ENCODE results near the gene KLHL12. TPM values are rescaled to one million over a fixed set of nuclear protein-coding genes. Genes with fewer than 3 reads are reported as not detected.

Gene KLHL12
- total RNA-seq, 5 donors from 2014 or later (not counting 1 experiment from before 2014, with no cell fraction given): 18.8 to 22.7 (median 22.0) TPM

- peaks cover 14 to 28% of the 10 kb centered on the region in 2 experiments for H3K4me1 ChIP-seq (ENCODE audit: control insufficient read depth in 1 of 2, extremely low read depth in 1 of 2, insufficient read depth in 2 of 2, low read length in 2 of 2)
- H3K9me3 Mint-ChIP-seq: no peaks in the 10 kb centered on the region
- peaks cover 2 to 10% of the 10 kb centered on the region in 2 donors for H3K36me3 ChIP-seq (ENCODE audit: control insufficient read depth in 2 of 2, extremely low read depth in 1 of 2, insufficient read depth in 1 of 2, low read length in 1 of 2)
- H3K9me3 ChIP-seq: no peaks in the 10 kb centered on the region
- H3K27ac Mint-ChIP-seq: peak overlapping the region; percentile 88 to 93
- H3K4me1 Mint-ChIP-seq: peaks cover 29 to 34% (median 33%) of the 10 kb centered on the region in 3 donors
- peak overlapping the region; percentile 90 to 94 (median 91) for H3K4me3 Mint-ChIP-seq
- DNase-seq (peak in 10 of 35 experiments; percentile 2 to 50 (median 12)), ATAC-seq (replicated peaks in 1 of 4) (peak; percentile 16 to 41 (median 24))
- WGBS (ENCODE audit: insufficient coverage): 5% methylated on average over 17 of the region's 21 CpGs
- H3K27ac ChIP-seq (ENCODE audit: low read length): peak overlapping the region; percentile 39
- ChIA-PET POLR2A (interaction anchor here (0.6 to 1.0 kb wide), 4 partner anchors 8 to 22 kb away, joined by 3 to 4 read pairs (median 3); no protein-coding TSS in a partner anchor), CTCF (interaction anchor here in 1 of 2 donors (0.9 to 1.4 kb wide), 3 partner anchors 32 to 40 kb away, joined by 3 to 9 read pairs (median 3); partner anchors contain the start of genes KLHL12 and TMEM183A)
- H3K27me3 ChIP-seq (replicated peaks in 1 of 2; ENCODE audit: control insufficient read depth in 2 of 2, extremely low read depth in 1 of 2, insufficient read depth in 2 of 2, low read length in 1 of 2): no peaks in the 10 kb centered on the region
- no peaks in the 10 kb centered on the region for H3K27me3 Mint-ChIP-seq
- H3K36me3 Mint-ChIP-seq: peaks cover 12% of the 10 kb centered on the region
- H3K4me3 ChIP-seq (ENCODE audit: control insufficient read depth in 1 of 2, extremely low read depth in 1 of 2, low read length in 1 of 2): peak overlapping the region; percentile 81 to 89
Measured at GRCh38 chr1:202967684-202968281, 40.7 kb upstream of the KLHL12 start.

- Mint-ChIP-seq H3K9me3 (no peaks in the 10 kb centered on the region), H3K4me1 (peaks cover 29 to 34% (median 33%) of the 10 kb centered on the region in 3 donors), H3K36me3 (peaks cover 21% of the 10 kb centered on the region), H3K4me3 (peak overlapping the region; percentile 71 to 91 (median 81)), H3K27ac (peak overlapping the region; percentile 84 to 91), H3K27me3 (no peaks in the 10 kb centered on the region)
- ChIA-PET CTCF (interaction anchor here in 1 of 2 donors (0.5 kb wide), 1 partner anchor 38 kb away, joined by 4 read pairs; no protein-coding TSS in a partner anchor), POLR2A (no interaction called here)
- Histone ChIP-seq H3K4me1 (ENCODE audit: control insufficient read depth in 1 of 2, extremely low read depth in 1 of 2, insufficient read depth in 2 of 2, low read length in 2 of 2) (peaks cover 14 to 28% of the 10 kb centered on the region in 2 experiments), H3K9me3 (no peaks in the 10 kb centered on the region), H3K36me3 (ENCODE audit: control insufficient read depth in 2 of 2, extremely low read depth in 1 of 2, insufficient read depth in 1 of 2, low read length in 1 of 2) (peaks cover 2 to 23% of the 10 kb centered on the region in 2 donors), H3K27ac (ENCODE audit: low read length) (peak overlapping the region; percentile 90), H3K27me3 (replicated peaks in 1 of 2; ENCODE audit: control insufficient read depth in 2 of 2, extremely low read depth in 1 of 2, insufficient read depth in 2 of 2, low read length in 1 of 2) (no peaks in the 10 kb centered on the region), H3K4me3 (ENCODE audit: control insufficient read depth in 1 of 2, extremely low read depth in 1 of 2, low read length in 1 of 2) (peak overlapping the region; percentile 60 to 81)
- DNase-seq (peak in 3 of 35 experiments; percentile 4 to 24 (median 12)), ATAC-seq (replicated peaks in 1 of 4) (no peak)
- WGBS (ENCODE audit: insufficient coverage): 71% methylated on average over 11 of the region's 18 CpGs
Measured at GRCh38 chr1:202966006-202966898, 39.2 kb upstream of the KLHL12 start.

- H3K36me3 Mint-ChIP-seq: peaks cover 21% of the 10 kb centered on the region
- H3K4me1 ChIP-seq (ENCODE audit: control insufficient read depth in 1 of 2, extremely low read depth in 1 of 2, insufficient read depth in 2 of 2, low read length in 2 of 2): peaks cover 14 to 28% of the 10 kb centered on the region in 2 experiments
- POLR2A ChIA-PET: no interaction called here
- CTCF ChIA-PET: interaction anchor here in 1 of 2 donors (1.5 kb wide), 1 partner anchor 32 kb away, joined by 3 read pairs; no protein-coding TSS in a partner anchor
- H3K36me3 ChIP-seq (ENCODE audit: control insufficient read depth in 2 of 2, extremely low read depth in 1 of 2, insufficient read depth in 1 of 2, low read length in 1 of 2): peaks cover 2 to 23% of the 10 kb centered on the region in 2 donors
- no peaks in the 10 kb centered on the region for H3K27me3 Mint-ChIP-seq
- peaks cover 29 to 34% (median 33%) of the 10 kb centered on the region in 3 donors for H3K4me1 Mint-ChIP-seq
- H3K4me3 Mint-ChIP-seq: peak overlapping the region; percentile 6 to 81 (median 71)
- H3K9me3 Mint-ChIP-seq: no peaks in the 10 kb centered on the region
- ATAC-seq (replicated peaks in 1 of 4) (no peak), DNase-seq (no peak)
- WGBS (ENCODE audit: insufficient coverage): 94% methylated on average over 3 of the region's 3 CpGs
- H3K27ac Mint-ChIP-seq: peak overlapping the region; percentile 84 to 91
- H3K4me3 ChIP-seq (ENCODE audit: control insufficient read depth in 1 of 2, extremely low read depth in 1 of 2, low read length in 1 of 2): no peak overlapping the region
- H3K9me3 ChIP-seq: no peaks in the 10 kb centered on the region
- H3K27ac ChIP-seq (ENCODE audit: low read length): no peak overlapping the region
- H3K27me3 ChIP-seq (replicated peaks in 1 of 2; ENCODE audit: control insufficient read depth in 2 of 2, extremely low read depth in 1 of 2, insufficient read depth in 2 of 2, low read length in 1 of 2): no peaks in the 10 kb centered on the region
Measured at GRCh38 chr1:202965422-202965821, 38.4 kb upstream of the KLHL12 start.

- peaks cover 14 to 28% of the 10 kb centered on the region in 2 experiments for H3K4me1 ChIP-seq (ENCODE audit: control insufficient read depth in 1 of 2, extremely low read depth in 1 of 2, insufficient read depth in 2 of 2, low read length in 2 of 2)
Measured at GRCh38 chr1:202964791-202965410, 37.9 kb upstream of the KLHL12 start.

GRCh38 chr1:202961220-202961880, 34.3 kb upstream of the KLHL12 start:
- POLR2A ChIA-PET: no interaction called here
- no peak overlapping the region for H3K27ac Mint-ChIP-seq
- H3K4me3 ChIP-seq (ENCODE audit: control insufficient read depth in 1 of 2, extremely low read depth in 1 of 2, low read length in 1 of 2): no peak overlapping the region
- no peaks in the 10 kb centered on the region for H3K27me3 ChIP-seq (replicated peaks in 1 of 2; ENCODE audit: control insufficient read depth in 2 of 2, extremely low read depth in 1 of 2, insufficient read depth in 2 of 2, low read length in 1 of 2)
- WGBS (ENCODE audit: insufficient coverage): 92% methylated on average over 3 of the region's 5 CpGs
- ATAC-seq (replicated peaks in 1 of 4) (no peak), DNase-seq (no peak)
- H3K36me3 Mint-ChIP-seq: peaks cover 21% of the 10 kb centered on the region
- H3K36me3 ChIP-seq (ENCODE audit: control insufficient read depth in 2 of 2, extremely low read depth in 1 of 2, insufficient read depth in 1 of 2, low read length in 1 of 2): peaks cover 2 to 23% of the 10 kb centered on the region in 2 donors
- no peak overlapping the region for H3K27ac ChIP-seq (ENCODE audit: low read length)
- H3K9me3 Mint-ChIP-seq: no peaks in the 10 kb centered on the region
- H3K27me3 Mint-ChIP-seq: no peaks in the 10 kb centered on the region
- CTCF ChIA-PET: no interaction called here
- no peaks in the 10 kb centered on the region for H3K9me3 ChIP-seq
- H3K4me1 ChIP-seq (ENCODE audit: control insufficient read depth in 1 of 2, extremely low read depth in 1 of 2, insufficient read depth in 2 of 2, low read length in 2 of 2): peaks cover 15 to 23% of the 10 kb centered on the region in 2 experiments
- H3K4me3 Mint-ChIP-seq: no peak overlapping the region
- peaks cover 29 to 32% (median 32%) of the 10 kb centered on the region in 3 donors for H3K4me1 Mint-ChIP-seq

More at GRCh38 chr1:202964791-202965410, 37.9 kb upstream of the KLHL12 start:
- no peaks in the 10 kb centered on the region for H3K9me3 Mint-ChIP-seq
- ATAC-seq (replicated peaks in 1 of 4) (no peak), DNase-seq (no peak)
- Histone ChIP-seq H3K36me3 (ENCODE audit: control insufficient read depth in 2 of 2, extremely low read depth in 1 of 2, insufficient read depth in 1 of 2, low read length in 1 of 2) (peaks cover 2 to 23% of the 10 kb centered on the region in 2 donors), H3K4me3 (ENCODE audit: control insufficient read depth in 1 of 2, extremely low read depth in 1 of 2, low read length in 1 of 2) (no peak overlapping the region), H3K27ac (ENCODE audit: low read length) (no peak overlapping the region), H3K9me3 (no peaks in the 10 kb centered on the region), H3K27me3 (replicated peaks in 1 of 2; ENCODE audit: control insufficient read depth in 2 of 2, extremely low read depth in 1 of 2, insufficient read depth in 2 of 2, low read length in 1 of 2) (no peaks in the 10 kb centered on the region)
- H3K27ac Mint-ChIP-seq: peak overlapping the region in 1 of 2 donors; percentile 91
- ChIA-PET CTCF (interaction anchor here in 1 of 2 donors (1.5 kb wide), 1 partner anchor 32 kb away, joined by 3 read pairs; no protein-coding TSS in a partner anchor), POLR2A (no interaction called here)
- 100% methylated on average over 3 of the region's 6 CpGs for WGBS (ENCODE audit: insufficient coverage)
- H3K27me3 Mint-ChIP-seq: no peaks in the 10 kb centered on the region
- H3K4me1 Mint-ChIP-seq: peaks cover 29 to 34% (median 33%) of the 10 kb centered on the region in 3 donors
- peak overlapping the region; percentile 6 to 81 (median 29) for H3K4me3 Mint-ChIP-seq
- H3K36me3 Mint-ChIP-seq: peaks cover 21% of the 10 kb centered on the region
